H9 (cell line): ENCODE data around the gene LINC01488. TPM values are rescaled to one million over a fixed set of nuclear protein-coding genes. Genes with fewer than 3 reads are reported as not detected.

Experiments used
- DNase-seq: peaks from one replicate; pipeline ENCODE4 v3.0.0-alpha.2; 2017
- H2AFZ ChIP-seq: one replicate; pipeline ENCODE4 v1.6.1; 2013; ENCODE audit warnings: mild to moderate bottlenecking, low read length, control low read depth, moderate library complexity
- H2AK5ac ChIP-seq: 2 replicates; pipeline ENCODE4 v1.6.1; 2013; ENCODE audit warnings: low read length, control low read depth, mixed read lengths; ENCODE audit not compliant: insufficient read length
- H2BK120ac ChIP-seq: one replicate; pipeline ENCODE4 v1.6.1; 2013; ENCODE audit warnings: low read depth, mild to moderate bottlenecking, low read length, control low read depth, inconsistent platforms; ENCODE audit not compliant: poor library complexity, severe bottlenecking
- H2BK12ac ChIP-seq: 2 replicates; pipeline ENCODE4 v1.6.1; 2013; ENCODE audit warnings: low read length, control low read depth, mixed read lengths, low read depth; ENCODE audit not compliant: insufficient read length
- H2BK15ac ChIP-seq: 2 replicates; pipeline ENCODE4 v1.6.1; 2013; ENCODE audit warnings: low read depth, low read length, control low read depth
- H2BK20ac ChIP-seq: one replicate; pipeline ENCODE4 v1.6.1; 2013; ENCODE audit warnings: low read depth, mild to moderate bottlenecking, low read length, control low read depth, inconsistent platforms; ENCODE audit not compliant: poor library complexity, severe bottlenecking
- H2BK5ac ChIP-seq: 2 replicates; pipeline ENCODE4 v1.6.1; 2013; ENCODE audit warnings: low read length, control low read depth, mixed read lengths; ENCODE audit not compliant: insufficient read length
- H3K14ac ChIP-seq: 2 replicates; pipeline ENCODE4 v1.6.1; 2013; ENCODE audit warnings: low read length, control low read depth; ENCODE audit not compliant: insufficient read depth
- H3K18ac ChIP-seq: 2 replicates; pipeline ENCODE4 v1.6.1; 2013; ENCODE audit warnings: low read depth, mild to moderate bottlenecking, mixed read lengths, low read length, control low read depth; ENCODE audit not compliant: insufficient read length
- H3K23ac ChIP-seq: 2 replicates; pipeline ENCODE4 v1.6.1; 2013; ENCODE audit warnings: low read length, control low read depth, mixed read lengths, low read depth; ENCODE audit not compliant: insufficient read length
- H3K23me2 ChIP-seq: 2 replicates; pipeline ENCODE4 v1.6.1; 2013; ENCODE audit warnings: low read depth, mild to moderate bottlenecking, mixed read lengths, low read length, control low read depth; ENCODE audit not compliant: insufficient read length, poor library complexity, severe bottlenecking
- H3K27ac ChIP-seq: 2 replicates; pipeline ENCODE4 v1.5.1; 2013; ENCODE audit warnings: low read length, control low read depth, mixed read lengths, low read depth; ENCODE audit not compliant: insufficient read length
- H3K27me3 ChIP-seq: 2 replicates; pipeline ENCODE4 v1.6.1; 2013; ENCODE audit warnings: low read length, control low read depth, inconsistent platforms; ENCODE audit not compliant: insufficient read depth
- H3K4ac ChIP-seq: 2 replicates; pipeline ENCODE4 v1.6.1; 2013; ENCODE audit warnings: low read depth, mild to moderate bottlenecking, control low read depth, inconsistent platforms, low read length, moderate library complexity
- H3K4me1 ChIP-seq: 2 replicates; pipeline ENCODE4 v1.6.1; 2013; ENCODE audit warnings: low read length, control low read depth, inconsistent platforms; ENCODE audit not compliant: insufficient read depth
- H3K4me2 ChIP-seq: 2 replicates; pipeline ENCODE4 v1.6.1; 2013; ENCODE audit warnings: low read length, control low read depth, mixed read lengths; ENCODE audit not compliant: insufficient read length, insufficient read depth
- H3K56ac ChIP-seq: 2 replicates; pipeline ENCODE4 v1.6.1; 2013; ENCODE audit warnings: low read depth, mild to moderate bottlenecking, mixed read lengths, low read length, control low read depth; ENCODE audit not compliant: insufficient read length
- H3K79me1 ChIP-seq: 2 replicates; pipeline ENCODE4 v1.6.1; 2013; ENCODE audit warnings: low read depth, mild to moderate bottlenecking, moderate library complexity, low read length, control low read depth, inconsistent platforms; ENCODE audit not compliant: insufficient read depth, poor library complexity, severe bottlenecking
- H3K79me2 ChIP-seq: 2 replicates; pipeline ENCODE4 v1.6.1; 2013; ENCODE audit warnings: low read length, control low read depth, inconsistent platforms; ENCODE audit not compliant: insufficient read depth
- H3K9ac ChIP-seq: 2 replicates; pipeline ENCODE4 v1.6.1; 2013; ENCODE audit warnings: low read length, control low read depth, mixed read lengths; ENCODE audit not compliant: insufficient read length; ENCODE audit errors: extremely low read depth
- H3K9me3 ChIP-seq: one replicate; pipeline ENCODE4 v1.6.1; 2013; ENCODE audit warnings: low read depth, low read length, inconsistent platforms; ENCODE audit not compliant: control insufficient read depth
- H3T11ph ChIP-seq: one replicate; pipeline ENCODE4 v1.6.1; 2013; ENCODE audit warnings: mild to moderate bottlenecking, low read length, control low read depth, inconsistent platforms
- H4K20me1 ChIP-seq: one replicate; pipeline ENCODE4 v1.6.1; 2013; ENCODE audit not compliant: control insufficient read depth, insufficient read length, insufficient read depth
- H4K5ac ChIP-seq: 2 replicates; pipeline ENCODE4 v1.6.1; 2013; ENCODE audit warnings: low read depth, mild to moderate bottlenecking, mixed read lengths, low read length, control low read depth; ENCODE audit not compliant: insufficient read length
- H4K8ac ChIP-seq: replicated peaks from 2 replicates; pipeline ENCODE4 v1.6.1; 2013; ENCODE audit warnings: low read length, control low read depth, mixed read lengths, low read depth; ENCODE audit not compliant: insufficient read length
- H4K91ac ChIP-seq: 2 replicates; pipeline ENCODE4 v1.6.1; 2013; ENCODE audit warnings: low read depth, mild to moderate bottlenecking, moderate library complexity, mixed read lengths, low read length, control low read depth; ENCODE audit not compliant: insufficient read length
- H3K27ac Mint-ChIP-seq, 3 experiments: 2 replicates in 2 of 3; 3 replicates in 1 of 3; pipeline ENCODE4 v1.8.0; 2020 to 2021; ENCODE audit warnings: mixed read lengths in 3 of 3, mild to moderate bottlenecking in 1 of 3, moderate library complexity in 1 of 3
- H3K27me3 Mint-ChIP-seq: 2 replicates; pipeline ENCODE4 v1.8.0; 2021; ENCODE audit warnings: low read depth, mild to moderate bottlenecking, moderate library complexity, mixed read lengths
- H3K36me3 Mint-ChIP-seq, 3 experiments: 2 replicates in 2 of 3; 3 replicates in 1 of 3; pipeline ENCODE4 v1.8.0; 2020 to 2021; ENCODE audit warnings: low read depth in 3 of 3, mixed read lengths in 3 of 3; ENCODE audit not compliant: insufficient read depth in 1 of 3
- H3K4me1 Mint-ChIP-seq, 2 experiments: 2 replicates each; pipeline ENCODE4 v1.8.0; 2020; ENCODE audit warnings: mixed read lengths in 2 of 2
- H3K4me3 Mint-ChIP-seq, 2 experiments: 2 replicates in 1 of 2; 3 replicates in 1 of 2; pipeline ENCODE4 v1.8.0; 2020 to 2021; ENCODE audit warnings: mild to moderate bottlenecking in 2 of 2, mixed read lengths in 2 of 2, moderate library complexity in 1 of 2
- H3K9me3 Mint-ChIP-seq, 2 experiments: 2 replicates in 1 of 2; 3 replicates in 1 of 2; pipeline ENCODE4 v1.8.0; 2020; ENCODE audit warnings: mild to moderate bottlenecking in 2 of 2, mixed read lengths in 2 of 2, moderate library complexity in 1 of 2
- WGBS: extraction: QIAGEN DNeasy Blood & Tissue Kit; methylation state at CpG from one replicate; pipeline ENCODE4 v1.1.7; 2013; ENCODE audit warnings: missing lambda C conversion rate, low lambda C conversion rate, mixed read lengths; ENCODE audit not compliant: insufficient read length; ENCODE audit errors: extremely low coverage; 5-methylcytosine and 5-hydroxymethylcytosine counted together
- total RNA-seq: library from RNA; stranded (reverse); gene quantifications from 2 replicates; pipeline ENCODE4 v1.2.1, GENCODE V29; 2021
- TF ChIP-seq, protein P1 (sequence below): fragments of 200-600 bp; sonication (generic); conservative IDR thresholded peaks from 3 replicates; pipeline ENCODE4 v1.8.0; 2021; ENCODE audit warnings: antibody characterized with exemption, mild to moderate bottlenecking

Gene LINC01488
- total RNA-seq, 1 experiment from 2014 or later = not detected

GRCh38 chr11:69479591-69480271 lies 1.7 kb upstream of the LINC01488 start:
- Histone ChIP-seq H3K9ac (no peak overlapping the region), H3K9me3 (no peaks in the 10 kb centered on the region), H2BK12ac (no peak overlapping the region), H4K20me1 (no peaks in the 10 kb centered on the region), H3T11ph (no peak overlapping the region), H2AFZ (no peak overlapping the region), H3K27me3 (no peaks in the 10 kb centered on the region), H3K23me2 (no peaks in the 10 kb centered on the region), H3K23ac (no peak overlapping the region), H4K91ac (no peak overlapping the region), H3K27ac (no peak overlapping the region), H3K4ac (no peak overlapping the region), H3K4me2 (no peak overlapping the region), H3K18ac (no peak overlapping the region), H4K5ac (no peak overlapping the region), H2AK5ac (no peak overlapping the region), H3K14ac (no peak overlapping the region), H3K56ac (no peak overlapping the region), H2BK20ac (no peak overlapping the region), H2BK15ac (no peak overlapping the region), H2BK5ac (no peak overlapping the region), H3K79me2 (no peaks in the 10 kb centered on the region), H2BK120ac (no peak overlapping the region), H4K8ac (no peak overlapping the region), H3K4me1 (peaks cover 3% of the 10 kb centered on the region; the same call in 1 of the 2 replicates), H3K79me1 (no peaks in the 10 kb centered on the region)
- Mint-ChIP-seq H3K4me3 (no peak overlapping the region; a peak in 1 of 5 replicates), H3K4me1 (peaks cover 27 to 29% of the 10 kb centered on the region in 2 experiments), H3K36me3 (no peaks in the 10 kb centered on the region), H3K9me3 (no peaks in the 10 kb centered on the region), H3K27me3 (peaks cover 50% of the 10 kb centered on the region), H3K27ac (no peak overlapping the region)
- no CpG with 5 or more reads among the region's 19 CpGs for WGBS
- TF ChIP-seq, protein P1, sequence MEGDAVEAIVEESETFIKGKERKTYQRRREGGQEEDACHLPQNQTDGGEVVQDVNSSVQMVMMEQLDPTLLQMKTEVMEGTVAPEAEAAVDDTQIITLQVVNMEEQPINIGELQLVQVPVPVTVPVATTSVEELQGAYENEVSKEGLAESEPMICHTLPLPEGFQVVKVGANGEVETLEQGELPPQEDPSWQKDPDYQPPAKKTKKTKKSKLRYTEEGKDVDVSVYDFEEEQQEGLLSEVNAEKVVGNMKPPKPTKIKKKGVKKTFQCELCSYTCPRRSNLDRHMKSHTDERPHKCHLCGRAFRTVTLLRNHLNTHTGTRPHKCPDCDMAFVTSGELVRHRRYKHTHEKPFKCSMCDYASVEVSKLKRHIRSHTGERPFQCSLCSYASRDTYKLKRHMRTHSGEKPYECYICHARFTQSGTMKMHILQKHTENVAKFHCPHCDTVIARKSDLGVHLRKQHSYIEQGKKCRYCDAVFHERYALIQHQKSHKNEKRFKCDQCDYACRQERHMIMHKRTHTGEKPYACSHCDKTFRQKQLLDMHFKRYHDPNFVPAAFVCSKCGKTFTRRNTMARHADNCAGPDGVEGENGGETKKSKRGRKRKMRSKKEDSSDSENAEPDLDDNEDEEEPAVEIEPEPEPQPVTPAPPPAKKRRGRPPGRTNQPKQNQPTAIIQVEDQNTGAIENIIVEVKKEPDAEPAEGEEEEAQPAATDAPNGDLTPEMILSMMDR = no peak
- DNase-seq = no peak
